ENCODE results near the gene SLC8B1.

Gene SLC8B1

GRCh38 chr12:113267621-113268020 is 67.3 kb downstream of the SLC8B1 start:
- DNase-seq, result no peak

GRCh38 chr12:113266106-113266895 is 68.6 kb downstream of the SLC8B1 start:
- DNase-seq, result no peak

- no peak for DNase-seq
Measured at GRCh38 chr12:113263431-113263963, 71.4 kb downstream of the SLC8B1 start.

- DNase-seq, result no peak
Measured at GRCh38 chr12:113262710-113263109, 72.2 kb downstream of the SLC8B1 start.

GRCh38 chr12:113261847-113262470 is 73.0 kb downstream of the SLC8B1 start:
- DNase-seq, result no peak

- DNase-seq, result no peak
Measured at GRCh38 chr12:113260636-113261300, 74.1 kb downstream of the SLC8B1 start.

- DNase-seq, result no peak
Measured at GRCh38 chr12:113260127-113260526, 74.8 kb downstream of the SLC8B1 start.

GRCh38 chr12:113257564-113257963 is 77.3 kb downstream of the SLC8B1 start:
- no peak for DNase-seq

- DNase-seq, result no peak
Measured at GRCh38 chr12:113254298-113254697, 80.6 kb downstream of the SLC8B1 start.

GRCh38 chr12:113253532-113254285 is 81.2 kb downstream of the SLC8B1 start:
- DNase-seq, result no peak

- no peak for DNase-seq
Measured at GRCh38 chr12:113252494-113252893, 82.4 kb downstream of the SLC8B1 start.

GRCh38 chr12:113251404-113252070 is 83.4 kb downstream of the SLC8B1 start:
- no peak for DNase-seq

- DNase-seq, result no peak
Measured at GRCh38 chr12:113250045-113250444, 84.9 kb downstream of the SLC8B1 start.

- DNase-seq, result no peak
Measured at GRCh38 chr12:113249546-113249945, 85.4 kb downstream of the SLC8B1 start.

- DNase-seq, result no peak
Measured at GRCh38 chr12:113248842-113249435, 86.0 kb downstream of the SLC8B1 start.

Data from stimulated activated naive CD4-positive, alpha-beta T cell treated with Interleukin-2 at 50 U/mL for 16 hours (primary cell).